ENCODE measurements around the gene FAM185A. TPM values are rescaled to one million over a fixed set of nuclear protein-coding genes. Genes with fewer than 3 reads are reported as not detected.
"Not testable (repeated sequence)": the region's sequence is repeated elsewhere in the genome, so short reads cannot be mapped to it uniquely, and the experiment has no call there.

FAM185A gene
- total and polyA plus RNA-seq, 2 of the 13 experiments (the other 11 are each of a cell fraction or from before 2014, with no cell fraction given), result 5.0 to 11.6 TPM

DNA sequence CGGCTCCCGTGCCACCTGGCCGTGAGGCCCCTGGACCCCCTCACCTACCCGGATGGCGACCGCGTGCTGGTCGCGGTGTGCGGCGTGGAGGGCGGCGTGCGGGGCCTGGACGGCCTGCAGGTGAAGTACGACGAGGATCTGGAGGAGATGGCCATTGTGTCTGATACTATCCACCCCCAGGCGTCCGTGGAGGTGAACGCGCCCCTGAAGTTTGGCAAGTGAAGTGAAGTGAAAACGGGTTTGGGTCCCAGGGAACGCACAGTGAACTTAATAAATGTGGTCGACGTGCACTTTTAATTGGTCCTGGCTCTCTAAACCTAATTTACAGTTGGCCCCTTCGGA is 617 bp downstream of the FAM185A start (continued):
- TF ChIP-seq, protein P1, sequence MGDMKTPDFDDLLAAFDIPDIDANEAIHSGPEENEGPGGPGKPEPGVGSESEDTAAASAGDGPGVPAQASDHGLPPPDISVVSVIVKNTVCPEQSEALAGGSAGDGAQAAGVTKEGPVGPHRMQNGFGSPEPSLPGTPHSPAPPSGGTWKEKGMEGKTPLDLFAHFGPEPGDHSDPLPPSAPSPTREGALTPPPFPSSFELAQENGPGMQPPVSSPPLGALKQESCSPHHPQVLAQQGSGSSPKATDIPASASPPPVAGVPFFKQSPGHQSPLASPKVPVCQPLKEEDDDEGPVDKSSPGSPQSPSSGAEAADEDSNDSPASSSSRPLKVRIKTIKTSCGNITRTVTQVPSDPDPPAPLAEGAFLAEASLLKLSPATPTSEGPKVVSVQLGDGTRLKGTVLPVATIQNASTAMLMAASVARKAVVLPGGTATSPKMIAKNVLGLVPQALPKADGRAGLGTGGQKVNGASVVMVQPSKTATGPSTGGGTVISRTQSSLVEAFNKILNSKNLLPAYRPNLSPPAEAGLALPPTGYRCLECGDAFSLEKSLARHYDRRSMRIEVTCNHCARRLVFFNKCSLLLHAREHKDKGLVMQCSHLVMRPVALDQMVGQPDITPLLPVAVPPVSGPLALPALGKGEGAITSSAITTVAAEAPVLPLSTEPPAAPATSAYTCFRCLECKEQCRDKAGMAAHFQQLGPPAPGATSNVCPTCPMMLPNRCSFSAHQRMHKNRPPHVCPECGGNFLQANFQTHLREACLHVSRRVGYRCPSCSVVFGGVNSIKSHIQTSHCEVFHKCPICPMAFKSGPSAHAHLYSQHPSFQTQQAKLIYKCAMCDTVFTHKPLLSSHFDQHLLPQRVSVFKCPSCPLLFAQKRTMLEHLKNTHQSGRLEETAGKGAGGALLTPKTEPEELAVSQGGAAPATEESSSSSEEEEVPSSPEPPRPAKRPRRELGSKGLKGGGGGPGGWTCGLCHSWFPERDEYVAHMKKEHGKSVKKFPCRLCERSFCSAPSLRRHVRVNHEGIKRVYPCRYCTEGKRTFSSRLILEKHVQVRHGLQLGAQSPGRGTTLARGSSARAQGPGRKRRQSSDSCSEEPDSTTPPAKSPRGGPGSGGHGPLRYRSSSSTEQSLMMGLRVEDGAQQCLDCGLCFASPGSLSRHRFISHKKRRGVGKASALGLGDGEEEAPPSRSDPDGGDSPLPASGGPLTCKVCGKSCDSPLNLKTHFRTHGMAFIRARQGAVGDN (CRISPR knock-in tag; IDR thresholded peaks at IDR 0.05), result peak; percentile 39; the same call in 1 of the 2 replicates
- peak; percentile 10 for TF ChIP-seq ZFY (CRISPR knock-in tag; IDR thresholded peaks at IDR 0.05)

DNA sequence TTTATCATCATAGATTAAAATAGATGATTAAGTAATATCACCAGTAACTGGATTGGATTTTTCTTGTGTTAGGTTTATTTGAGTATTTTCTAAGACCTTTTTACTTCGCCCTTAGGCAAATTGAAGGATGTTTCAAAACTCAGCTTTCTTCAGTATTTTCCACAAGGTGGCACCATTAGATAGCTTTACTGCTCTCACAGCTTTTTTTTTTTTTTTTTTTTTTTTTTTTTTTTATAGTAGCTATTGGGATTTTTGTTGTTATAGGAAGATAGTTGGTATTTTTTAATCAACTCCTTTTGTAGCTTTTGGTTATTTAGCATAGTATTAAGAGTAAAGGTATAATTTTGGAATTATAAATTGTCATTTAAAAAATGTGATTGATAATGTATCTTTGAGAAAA is 9.4 kb downstream of the FAM185A start:
- ChIA-PET POLR2A (interaction anchor here (0.6 to 1.0 kb wide), 2 partner anchors 304 to 388 kb away, joined by 4 to 8 read pairs; no protein-coding TSS in a partner anchor), CTCF (ENCODE audit: low intra/inter-chr PET ratio, low total read pairs) (interaction anchor here (1.2 kb wide), 1 partner anchor 304 kb away, joined by 4 read pairs; no protein-coding TSS in a partner anchor)
- H3K27ac ChIP-seq (ENCODE audit: extremely low read length, insufficient read depth, low read length); H3K9ac ChIP-seq (ENCODE audit: insufficient read depth, low read depth, low read length); intact Hi-C loops (cut with micrococcal nuclease; ENCODE audit: unreplicated experiment); BruUV-seq (replicated peaks); H3K4me2 ChIP-seq (ENCODE audit: low read depth, low read length); H3K4me1 ChIP-seq (ENCODE audit: insufficient read depth, low read length); H3K4me3 ChIP-seq (replicated peaks in 1 of 3; ENCODE audit: insufficient read depth in 1 of 3, low read depth in 2 of 3, low read length in 3 of 3); ATAC-seq; H3K27me3 ChIP-seq (ENCODE audit: control insufficient read depth in 1 of 2, insufficient read depth in 2 of 2, low read length in 2 of 2); H2AFZ ChIP-seq (ENCODE audit: low read length); H3K9me3 ChIP-seq (ENCODE audit: low read length); H4K20me1 ChIP-seq (ENCODE audit: insufficient read depth, low read length); H3K36me3 ChIP-seq (replicated peaks in 1 of 2; ENCODE audit: control insufficient read depth in 1 of 2, insufficient read depth in 2 of 2, low read length in 2 of 2); H3K79me2 ChIP-seq (ENCODE audit: insufficient read depth, low read length); DNase-seq (ENCODE audit: low spot score): not testable (repeated sequence)
- in situ Hi-C loops (cut with HindIII; ENCODE audit: extremely low pct_ligation_motif_present, low pct_unique_long_range_greater_than_20kb), result loop anchor here (25.0 kb wide), 1 partner anchor 304 kb away; the partner anchor contains the start of gene FBXL13
- peak; percentile 80 for FAIRE-seq
- WGBS (ENCODE audit: low lambda C conversion rate), result 92% methylated on average over 1 of the region's 1 CpG
- peak; percentile 21 for TF ChIP-seq STAG1 (CRISPR knock-in tag; IDR thresholded peaks at IDR 0.05)

DNA sequence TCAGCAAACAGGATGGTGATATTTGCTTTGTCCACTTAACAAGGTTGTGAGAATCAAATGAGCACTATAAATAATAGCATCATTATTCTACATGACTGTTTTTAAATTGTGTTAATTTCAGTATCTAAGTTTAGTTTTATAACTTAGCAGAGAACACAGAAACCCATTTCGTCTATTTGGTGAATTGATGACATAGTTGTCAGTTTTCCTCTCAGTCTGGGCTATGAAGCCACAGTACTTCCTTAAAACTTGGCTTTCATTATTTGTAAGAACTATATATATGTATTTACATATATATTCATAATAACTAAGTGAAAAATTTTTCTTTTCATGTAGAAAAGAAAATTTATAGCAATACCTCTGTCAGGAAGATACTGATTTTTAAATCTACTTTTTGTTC is 11.1 kb downstream of the FAM185A start:
- ATAC-seq; H4K20me1 ChIP-seq (ENCODE audit: insufficient read depth, low read length); DNase-seq (ENCODE audit: low spot score); H3K9ac ChIP-seq (ENCODE audit: insufficient read depth, low read depth, low read length); H3K36me3 ChIP-seq (replicated peaks in 1 of 2; ENCODE audit: control insufficient read depth in 1 of 2, insufficient read depth in 2 of 2, low read length in 2 of 2); H3K4me3 ChIP-seq (replicated peaks in 1 of 3; ENCODE audit: insufficient read depth in 1 of 3, low read depth in 2 of 3, low read length in 3 of 3); POLR2A ChIA-PET; H3K27me3 ChIP-seq (ENCODE audit: control insufficient read depth in 1 of 2, insufficient read depth in 2 of 2, low read length in 2 of 2); H3K79me2 ChIP-seq (ENCODE audit: insufficient read depth, low read length); H3K4me2 ChIP-seq (ENCODE audit: low read depth, low read length); H3K9me3 ChIP-seq (ENCODE audit: low read length); BruUV-seq (replicated peaks); FAIRE-seq; intact Hi-C loops (cut with micrococcal nuclease; ENCODE audit: unreplicated experiment); H3K4me1 ChIP-seq (ENCODE audit: insufficient read depth, low read length); H3K27ac ChIP-seq (ENCODE audit: extremely low read length, insufficient read depth, low read length); CTCF ChIA-PET (ENCODE audit: low intra/inter-chr PET ratio, low total read pairs); H2AFZ ChIP-seq (ENCODE audit: low read length): not testable (repeated sequence)
- 98% methylated on average over 1 of the region's 1 CpG for WGBS (ENCODE audit: low lambda C conversion rate)
- in situ Hi-C loops (cut with HindIII; ENCODE audit: extremely low pct_ligation_motif_present, low pct_unique_long_range_greater_than_20kb), result loop anchor here (25.0 kb wide), 1 partner anchor 302 kb away; the partner anchor contains the start of gene FBXL13

DNA sequence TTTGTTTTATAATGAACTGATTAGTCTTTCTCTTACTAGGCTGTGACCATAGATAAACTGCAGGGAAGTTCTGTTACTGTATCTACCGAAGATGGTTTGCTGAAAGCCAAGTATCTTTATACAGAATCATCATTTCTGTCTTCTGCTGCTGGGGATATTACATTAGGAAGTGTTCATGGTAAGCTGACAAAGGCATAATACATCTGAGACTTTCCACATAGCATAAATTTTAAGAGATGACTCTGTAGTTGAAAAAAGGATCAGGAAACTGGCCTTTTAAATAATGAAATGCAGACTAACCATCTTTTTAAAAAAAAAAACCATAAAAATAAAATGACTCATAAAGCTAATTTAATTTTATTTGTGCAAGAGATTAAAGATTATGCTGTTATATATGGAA is 12.4 kb downstream of the FAM185A start:
- intact Hi-C loops (cut with micrococcal nuclease; ENCODE audit: unreplicated experiment), result not testable (repeated sequence)

More for the DNA sequence above, 12.4 kb downstream of the FAM185A start:
- CTCF ChIA-PET (ENCODE audit: low intra/inter-chr PET ratio, low total read pairs); POLR2A ChIA-PET; H4K20me1 ChIP-seq (ENCODE audit: insufficient read depth, low read length); H3K27me3 ChIP-seq (ENCODE audit: control insufficient read depth in 1 of 2, insufficient read depth in 2 of 2, low read length in 2 of 2); H3K27ac ChIP-seq (ENCODE audit: extremely low read length, insufficient read depth, low read length); FAIRE-seq; H3K9me3 ChIP-seq (ENCODE audit: low read length); BruUV-seq (replicated peaks); H3K36me3 ChIP-seq (replicated peaks in 1 of 2; ENCODE audit: control insufficient read depth in 1 of 2, insufficient read depth in 2 of 2, low read length in 2 of 2); H3K9ac ChIP-seq (ENCODE audit: insufficient read depth, low read depth, low read length); ATAC-seq; H3K79me2 ChIP-seq (ENCODE audit: insufficient read depth, low read length); H3K4me1 ChIP-seq (ENCODE audit: insufficient read depth, low read length); H3K4me2 ChIP-seq (ENCODE audit: low read depth, low read length); H2AFZ ChIP-seq (ENCODE audit: low read length); H3K4me3 ChIP-seq (replicated peaks in 1 of 3; ENCODE audit: insufficient read depth in 1 of 3, low read depth in 2 of 3, low read length in 3 of 3); DNase-seq (ENCODE audit: low spot score): not testable (repeated sequence)
- in situ Hi-C loops (cut with HindIII; ENCODE audit: extremely low pct_ligation_motif_present, low pct_unique_long_range_greater_than_20kb), result loop anchor here (25.0 kb wide), 1 partner anchor 301 kb away; the partner anchor contains the start of gene FBXL13
- WGBS (ENCODE audit: low lambda C conversion rate), result 90% methylated on average over 1 of the region's 1 CpG

All from HepG2 (cell line).